VCaP (cell line): ENCODE data around the gene CHMP4B.

Experiments
- H3K27ac ChIP-seq: fragments of 450-650 bp; 2 replicates; pipeline ENCODE4 v1.5.1; 2017
- CTCF ChIP-seq: fragments of 450-650 bp; conservative IDR thresholded peaks from 2 replicates; pipeline ENCODE4 v1.5.1; 2017; ENCODE audit warnings: mild to moderate bottlenecking, moderate library complexity

CHMP4B gene

GRCh38 chr20:33812152-33812849 lies 1.2 kb downstream of the CHMP4B start:
- no peak for TF ChIP-seq CTCF
- H3K27ac ChIP-seq, result peak overlapping the region; percentile 94

GRCh38 chr20:33812908-33813462 lies 1.8 kb downstream of the CHMP4B start:
- peak overlapping the region; percentile 94 for H3K27ac ChIP-seq
- no peak for TF ChIP-seq CTCF

GRCh38 chr20:33814238-33814712 lies 3.1 kb downstream of the CHMP4B start:
- TF ChIP-seq CTCF, result no peak
- no peak overlapping the region for H3K27ac ChIP-seq

- TF ChIP-seq CTCF, result no peak
- no peak overlapping the region for H3K27ac ChIP-seq
Observed at GRCh38 chr20:33815671-33816070, 4.5 kb downstream of the CHMP4B start.

GRCh38 chr20:33816191-33816590 lies 5.0 kb downstream of the CHMP4B start:
- no peak overlapping the region for H3K27ac ChIP-seq
- no peak for TF ChIP-seq CTCF

- TF ChIP-seq CTCF, result no peak
- no peak overlapping the region for H3K27ac ChIP-seq
Observed at GRCh38 chr20:33817411-33817810, 6.3 kb downstream of the CHMP4B start.

GRCh38 chr20:33819456-33819855 lies 8.3 kb downstream of the CHMP4B start:
- H3K27ac ChIP-seq, result peak overlapping the region; percentile 46
- TF ChIP-seq CTCF, result no peak
